Activated B cell treated with CpG ODN at 0.5 μM for 24 hours (primary cell): ENCODE measurements around the gene DVL1. TPM values are rescaled to one million over a fixed set of nuclear protein-coding genes. Genes with fewer than 3 reads are reported as not detected.

Experiments
- ATAC-seq: fragments of 200-7000 bp; cut with Tn5 transposase; one replicate; pipeline ENCODE4 v1.10.0; 2021; ENCODE audit warnings: low read depth, mild to moderate bottlenecking, moderate library complexity
- CTCF ChIA-PET: fragments of 350-600 bp; sonication (Branson Sonifier 250); formaldehyde crosslinking; loops from one replicate; lab custom pipeline; 2021; ENCODE audit warnings: antibody characterized with exemption; lab: Charles Lee
- POLR2A ChIA-PET: fragments of 350-600 bp; sonication (Branson Sonifier 250); formaldehyde crosslinking; loops from one replicate; lab custom pipeline; 2021; ENCODE audit warnings: antibody characterized with exemption; lab: Charles Lee
- DNase-seq: peaks from one replicate; pipeline ENCODE4 v3.0.0; 2022
- H3K27ac Mint-ChIP-seq: one replicate; pipeline ENCODE4 v1.8.0; 2020; ENCODE audit warnings: mixed read lengths
- H3K27me3 Mint-ChIP-seq: one replicate; pipeline ENCODE4 v1.8.0; 2021; ENCODE audit warnings: mixed read lengths
- H3K36me3 Mint-ChIP-seq: one replicate; pipeline ENCODE4 v1.8.0; 2021; ENCODE audit warnings: low read depth, mixed read lengths
- H3K4me1 Mint-ChIP-seq: one replicate; pipeline ENCODE4 v1.8.0; 2021; ENCODE audit warnings: mixed read lengths
- H3K4me3 Mint-ChIP-seq: one replicate; pipeline ENCODE4 v1.8.0; 2020; ENCODE audit warnings: mild to moderate bottlenecking, mixed read lengths
- H3K9me3 Mint-ChIP-seq: one replicate; pipeline ENCODE4 v1.8.0; 2020; ENCODE audit warnings: mixed read lengths
- CTCF ChIP-seq: fragments of 200-600 bp; IDR thresholded peaks from one replicate; pipeline ENCODE4 v1.8.0; 2022; ENCODE audit warnings: antibody characterized with exemption, mild to moderate bottlenecking
- intact Hi-C: fragments of 100-400 bp; cut with micrococcal nuclease; formaldehyde crosslinking; loops from one replicate; pipeline ENCODE4 v1.15.1; 2024
- total RNA-seq: library from RNA; stranded (reverse); gene quantifications from 2 replicates; pipeline ENCODE4 v1.2.3, GENCODE V29; 2022

Gene DVL1
- total RNA-seq, 1 donor from 2014 or later = 29.3 TPM

GRCh38 chr1:1344655-1345361, 4.4 kb downstream of the DVL1 start:
- Mint-ChIP-seq H3K27me3 (no peaks in the 10 kb centered on the region), H3K4me3 (no peak overlapping the region), H3K27ac (no peak overlapping the region), H3K36me3 (peaks cover 9% of the 10 kb centered on the region), H3K4me1 (peaks cover 13% of the 10 kb centered on the region), H3K9me3 (no peaks in the 10 kb centered on the region)
- POLR2A ChIA-PET = no interaction called here
- DNase-seq = no peak
- intact Hi-C loops = no loop called here
- CTCF ChIA-PET = no interaction called here
- no peak for ATAC-seq
- TF ChIP-seq CTCF = no peak

DNA sequence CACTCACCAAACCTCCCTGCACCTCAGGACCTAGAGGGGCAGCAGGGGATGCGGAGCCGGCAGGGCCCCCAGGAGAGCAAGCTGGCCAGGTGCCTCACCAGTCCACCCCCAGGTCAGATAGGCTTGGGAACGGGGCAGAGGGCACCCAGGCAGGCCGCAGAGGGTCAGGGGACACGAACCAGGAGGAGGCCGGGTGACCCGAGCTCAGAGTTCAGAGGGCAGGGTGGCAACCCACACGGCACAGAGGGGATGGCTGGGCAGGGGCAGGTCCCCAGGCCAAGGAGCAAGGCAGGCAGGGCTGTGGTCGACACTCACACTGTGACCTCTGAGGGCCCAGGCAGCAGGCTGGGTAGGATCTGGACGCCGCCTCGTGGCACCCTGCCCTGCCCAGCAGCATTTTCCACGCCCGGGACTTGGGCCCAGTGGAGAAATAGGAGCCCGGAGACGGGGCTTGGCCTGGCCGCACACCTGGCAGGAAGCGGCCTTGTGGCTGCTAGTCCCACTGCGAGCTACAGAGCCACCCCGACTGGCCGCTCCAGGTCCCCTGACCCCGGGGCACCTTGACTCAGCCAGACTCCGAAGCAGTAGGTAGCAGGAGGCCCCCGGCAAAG, 5.3 kb downstream of the DVL1 start:
- DNase-seq = no peak
- Mint-ChIP-seq H3K36me3 (peaks cover 12% of the 10 kb centered on the region), H3K27ac (no peak overlapping the region), H3K9me3 (no peaks in the 10 kb centered on the region), H3K27me3 (no peaks in the 10 kb centered on the region), H3K4me3 (no peak overlapping the region), H3K4me1 (peaks cover 13% of the 10 kb centered on the region)
- ChIA-PET POLR2A (no interaction called here), CTCF (no interaction called here)
- TF ChIP-seq CTCF = no peak
- no peak for ATAC-seq
- intact Hi-C loops = no loop called here

- Mint-ChIP-seq H3K36me3 (peaks cover 15% of the 10 kb centered on the region), H3K4me3 (no peak overlapping the region)
- CTCF ChIA-PET = no interaction called here
Measured at GRCh38 chr1:1342584-1343115, 6.6 kb downstream of the DVL1 start.

DNA sequence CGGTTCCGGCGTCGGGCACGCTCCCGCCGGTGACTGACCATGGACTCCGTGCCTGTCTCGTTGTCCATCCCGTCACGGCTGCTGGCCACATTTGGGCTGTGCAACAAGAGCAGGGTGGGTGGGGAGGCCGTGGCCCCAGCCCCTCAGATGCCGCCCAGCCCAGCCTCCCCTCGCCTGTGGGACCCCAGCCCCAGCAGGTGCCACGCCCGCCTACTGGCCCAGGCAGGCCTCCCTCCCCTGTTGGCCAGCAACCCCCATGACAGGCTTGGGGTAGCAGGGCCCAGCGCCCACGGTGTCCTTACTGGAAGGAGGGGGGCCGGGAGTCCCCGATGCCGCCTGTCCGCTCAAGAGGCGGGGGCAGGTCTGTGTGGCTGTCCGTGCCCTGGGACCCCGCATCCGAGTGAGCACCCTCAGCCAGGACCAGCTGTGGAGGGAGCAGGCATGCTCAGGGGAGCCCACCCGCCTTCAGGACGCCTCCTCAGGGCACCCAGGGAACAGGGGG, 7.1 kb downstream of the DVL1 start:
- no peak for TF ChIP-seq CTCF
- ATAC-seq = no peak
- POLR2A ChIA-PET = interaction anchor here (0.8 kb wide), 1 partner anchor 17 kb away, joined by 3 read pairs; no protein-coding TSS in a partner anchor
- peaks cover 5% of the 10 kb centered on the region for H3K4me1 Mint-ChIP-seq
- CTCF ChIA-PET = no interaction called here
- H3K36me3 Mint-ChIP-seq = peaks cover 15% of the 10 kb centered on the region
- intact Hi-C loops = no loop called here
- DNase-seq = no peak
- no peaks in the 10 kb centered on the region for H3K27me3 Mint-ChIP-seq
- H3K27ac Mint-ChIP-seq = no peak overlapping the region
- H3K9me3 Mint-ChIP-seq = no peaks in the 10 kb centered on the region
- no peak overlapping the region for H3K4me3 Mint-ChIP-seq

More at GRCh38 chr1:1342584-1343115, 6.6 kb downstream of the DVL1 start:
- no peak overlapping the region for H3K27ac Mint-ChIP-seq
- ATAC-seq (no peak), DNase-seq (no peak)
- intact Hi-C loops = no loop called here
- no peaks in the 10 kb centered on the region for H3K27me3 Mint-ChIP-seq
- POLR2A ChIA-PET = no interaction called here
- TF ChIP-seq CTCF = no peak
- H3K9me3 Mint-ChIP-seq = no peaks in the 10 kb centered on the region
- peaks cover 7% of the 10 kb centered on the region for H3K4me1 Mint-ChIP-seq

DNA sequence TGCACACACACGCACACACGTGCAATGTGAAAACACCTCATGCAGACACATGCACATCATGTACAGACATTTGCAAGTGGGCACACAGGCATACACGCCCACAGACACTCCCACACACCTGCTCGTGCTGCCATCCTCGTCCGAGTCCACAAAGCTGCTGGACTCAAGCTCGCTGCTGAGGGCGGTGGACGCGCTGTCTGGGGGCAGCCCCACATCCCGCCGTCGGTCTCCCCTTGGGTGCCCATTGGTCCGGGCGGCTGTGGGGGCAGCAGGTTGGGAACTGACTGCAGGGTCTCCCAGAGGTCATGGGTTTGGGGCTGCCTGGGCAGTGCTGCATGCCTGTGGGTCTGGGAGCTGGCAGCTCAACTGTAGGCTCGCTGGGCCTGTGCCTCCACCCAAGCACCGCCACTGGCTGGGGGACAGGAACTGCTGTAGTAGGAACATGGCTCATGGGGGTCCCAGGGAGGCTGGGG, 7.6 kb downstream of the DVL1 start:
- H3K9me3 Mint-ChIP-seq = no peaks in the 10 kb centered on the region
- H3K4me1 Mint-ChIP-seq = peaks cover 2% of the 10 kb centered on the region
- ChIA-PET POLR2A (interaction anchor here (0.8 kb wide), 1 partner anchor 16 kb away, joined by 3 read pairs; no protein-coding TSS in a partner anchor), CTCF (no interaction called here)
- DNase-seq = no peak
- H3K27ac Mint-ChIP-seq = no peak overlapping the region
- intact Hi-C loops = no loop called here
- ATAC-seq = no peak
- no peak overlapping the region for H3K4me3 Mint-ChIP-seq
- H3K36me3 Mint-ChIP-seq = peaks cover 15% of the 10 kb centered on the region
- no peaks in the 10 kb centered on the region for H3K27me3 Mint-ChIP-seq
- no peak for TF ChIP-seq CTCF
